Measurements from ENCODE around the gene RAB20. TPM values are rescaled to one million over a fixed set of nuclear protein-coding genes. Genes with fewer than 3 reads are reported as not detected.
"Not testable (repeated sequence)": the region's sequence is repeated elsewhere in the genome, so short reads cannot be mapped to it uniquely, and the experiment has no call there.

Gene RAB20
- polyA plus RNA-seq, 1 donor (not counting 4 experiments of a cell fraction or from before 2014, with no cell fraction given): 4.3 TPM

DNA sequence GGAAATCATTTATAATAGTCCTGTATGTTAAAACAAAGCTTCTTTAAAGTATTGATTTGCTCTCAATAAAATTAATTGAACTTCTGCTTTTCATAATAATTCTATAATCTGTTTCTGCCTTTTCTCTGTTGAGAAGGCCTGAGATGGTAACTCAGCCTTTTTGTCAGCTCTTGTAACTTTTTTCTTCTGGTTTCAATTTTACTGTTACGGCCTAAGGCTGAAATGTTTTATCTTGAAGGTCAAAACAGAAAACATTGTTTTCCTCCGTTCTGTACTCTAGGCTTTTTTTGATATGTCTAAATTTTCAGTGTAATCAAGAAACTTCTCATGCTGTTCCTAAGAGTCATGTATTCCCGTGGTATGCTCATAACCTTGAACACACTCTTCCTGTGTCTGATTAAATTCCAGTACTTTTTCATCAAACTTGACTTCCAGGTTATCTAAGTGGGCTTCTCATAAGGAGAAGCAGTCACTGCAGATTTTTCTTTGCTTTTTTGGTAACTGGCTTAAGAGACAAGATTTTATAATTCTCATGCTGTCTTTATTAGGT, 46.2 kb upstream of the RAB20 start:
- H3K9me1 ChIP-seq (ENCODE audit: control insufficient read depth, extremely low read depth, insufficient read depth, low read length): no peaks in the 10 kb centered on the region
- FAIRE-seq (no peak), DNase-seq (ENCODE audit: low read depth, low spot score) (no peak)
- H3K9me3 ChIP-seq (ENCODE audit: control insufficient read depth, low read depth, low read length): no peaks in the 10 kb centered on the region
- H3K9ac ChIP-seq (ENCODE audit: control insufficient read depth, extremely low read depth, insufficient read depth, low read length): no peak overlapping the region
- H3K4me2 ChIP-seq (ENCODE audit: control insufficient read depth, extremely low read depth, insufficient read depth, low read depth, low read length): no peak overlapping the region
- no peaks in the 10 kb centered on the region for H3K36me3 ChIP-seq (ENCODE audit: control insufficient read depth in 2 of 2, extremely low read depth in 1 of 2, insufficient read depth in 2 of 2, low read length in 2 of 2)
- no peak overlapping the region for H3K27ac ChIP-seq (ENCODE audit: control insufficient read depth, insufficient read depth, low read length)
- dilution Hi-C loops (cut with MboI; ENCODE audit: extremely low pct_ligation_motif_present, low sequenced_read_pairs): no loop called here
- H3K79me2 ChIP-seq (ENCODE audit: control insufficient read depth, insufficient read depth, low read length): no peaks in the 10 kb centered on the region
- H4K20me1 ChIP-seq (ENCODE audit: control insufficient read depth, extremely low read depth, insufficient read depth, low read length): no peaks in the 10 kb centered on the region
- H3K27me3 ChIP-seq (ENCODE audit: control insufficient read depth, extremely low read depth, insufficient read depth, low read length): no peaks in the 10 kb centered on the region
- H3K4me3 ChIP-seq (ENCODE audit: control insufficient read depth in 2 of 3, extremely low read depth in 1 of 3, insufficient read depth in 2 of 3, low read depth in 1 of 3, low read length in 3 of 3): no peak overlapping the region
- H2AFZ ChIP-seq (ENCODE audit: control insufficient read depth, low read length): no peak overlapping the region
- peaks cover 22% of the 10 kb centered on the region for H3K4me1 ChIP-seq (ENCODE audit: control insufficient read depth, extremely low read depth, insufficient read depth, low read length)
- TF ChIP-seq EZH2 (IDR thresholded peaks at IDR 0.05; ENCODE audit: low read length) (no peak), CTCF (optimal IDR thresholded peaks at IDR 0.05 in 1 of 3, IDR thresholded peaks at IDR 0.05 in 1 of 3, conservative IDR thresholded peaks at IDR 0.05 in 1 of 3; ENCODE audit: extremely low read depth in 1 of 3, insufficient read depth in 2 of 3, low read length in 3 of 3) (no peak)

DNA sequence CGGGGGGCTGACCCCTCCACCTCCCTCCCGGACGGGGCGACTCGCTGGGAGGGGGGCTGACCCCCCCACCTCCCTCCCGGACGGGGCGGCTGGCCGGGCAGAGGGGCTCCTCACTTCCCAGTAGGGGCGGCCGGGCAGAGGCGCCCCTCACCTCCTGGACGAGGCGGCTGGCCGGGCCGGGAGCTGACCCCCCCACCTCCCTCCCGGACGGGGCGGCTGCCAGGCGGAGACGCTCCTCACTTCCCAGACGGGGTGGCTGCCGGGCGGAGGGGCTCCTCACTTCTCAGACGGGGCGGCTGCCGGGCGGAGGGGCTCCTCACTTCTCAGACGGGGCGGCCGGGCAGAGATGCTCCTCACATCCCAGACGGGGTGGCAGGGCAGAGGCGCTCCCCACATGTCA, 44.8 kb upstream of the RAB20 start:
- peaks cover 16% of the 10 kb centered on the region for H3K4me1 ChIP-seq (ENCODE audit: control insufficient read depth, extremely low read depth, insufficient read depth, low read length)
- H3K27ac ChIP-seq (ENCODE audit: control insufficient read depth, insufficient read depth, low read length); dilution Hi-C loops (cut with MboI; ENCODE audit: extremely low pct_ligation_motif_present, low sequenced_read_pairs); H4K20me1 ChIP-seq (ENCODE audit: control insufficient read depth, extremely low read depth, insufficient read depth, low read length); H3K9ac ChIP-seq (ENCODE audit: control insufficient read depth, extremely low read depth, insufficient read depth, low read length); DNase-seq (ENCODE audit: low read depth, low spot score); H3K9me3 ChIP-seq (ENCODE audit: control insufficient read depth, low read depth, low read length); H3K4me2 ChIP-seq (ENCODE audit: control insufficient read depth, extremely low read depth, insufficient read depth, low read depth, low read length); H3K9me1 ChIP-seq (ENCODE audit: control insufficient read depth, extremely low read depth, insufficient read depth, low read length); FAIRE-seq; H3K4me3 ChIP-seq (ENCODE audit: control insufficient read depth in 2 of 3, extremely low read depth in 1 of 3, insufficient read depth in 2 of 3, low read depth in 1 of 3, low read length in 3 of 3); H3K79me2 ChIP-seq (ENCODE audit: control insufficient read depth, insufficient read depth, low read length); H2AFZ ChIP-seq (ENCODE audit: control insufficient read depth, low read length); H3K36me3 ChIP-seq (ENCODE audit: control insufficient read depth in 2 of 2, extremely low read depth in 1 of 2, insufficient read depth in 2 of 2, low read length in 2 of 2); H3K27me3 ChIP-seq (ENCODE audit: control insufficient read depth, extremely low read depth, insufficient read depth, low read length): not testable (repeated sequence)

GRCh38 chr13:110605132-110605531, 43.6 kb upstream of the RAB20 start:
- no peak for TF ChIP-seq EZH2 (IDR thresholded peaks at IDR 0.05; ENCODE audit: low read length)
- no peak for TF ChIP-seq CTCF (optimal IDR thresholded peaks at IDR 0.05 in 1 of 3, IDR thresholded peaks at IDR 0.05 in 1 of 3, conservative IDR thresholded peaks at IDR 0.05 in 1 of 3; ENCODE audit: extremely low read depth in 1 of 3, insufficient read depth in 2 of 3, low read length in 3 of 3)
- Histone ChIP-seq H3K27me3 (ENCODE audit: control insufficient read depth, extremely low read depth, insufficient read depth, low read length) (no peaks in the 10 kb centered on the region), H3K4me2 (ENCODE audit: control insufficient read depth, extremely low read depth, insufficient read depth, low read depth, low read length) (no peak overlapping the region), H3K9me1 (ENCODE audit: control insufficient read depth, extremely low read depth, insufficient read depth, low read length) (no peaks in the 10 kb centered on the region), H2AFZ (ENCODE audit: control insufficient read depth, low read length) (no peak overlapping the region), H3K27ac (ENCODE audit: control insufficient read depth, insufficient read depth, low read length) (no peak overlapping the region), H3K9me3 (ENCODE audit: control insufficient read depth, low read depth, low read length) (no peaks in the 10 kb centered on the region), H3K36me3 (ENCODE audit: control insufficient read depth in 2 of 2, extremely low read depth in 1 of 2, insufficient read depth in 2 of 2, low read length in 2 of 2) (no peaks in the 10 kb centered on the region), H3K79me2 (ENCODE audit: control insufficient read depth, insufficient read depth, low read length) (no peaks in the 10 kb centered on the region), H3K9ac (ENCODE audit: control insufficient read depth, extremely low read depth, insufficient read depth, low read length) (no peak overlapping the region), H3K4me3 (ENCODE audit: control insufficient read depth in 2 of 3, extremely low read depth in 1 of 3, insufficient read depth in 2 of 3, low read depth in 1 of 3, low read length in 3 of 3) (no peak overlapping the region), H4K20me1 (ENCODE audit: control insufficient read depth, extremely low read depth, insufficient read depth, low read length) (no peaks in the 10 kb centered on the region), H3K4me1 (ENCODE audit: control insufficient read depth, extremely low read depth, insufficient read depth, low read length) (peaks cover 7% of the 10 kb centered on the region)
- DNase-seq (ENCODE audit: low read depth, low spot score) (no peak), FAIRE-seq (no peak)
- dilution Hi-C loops (cut with MboI; ENCODE audit: extremely low pct_ligation_motif_present, low sequenced_read_pairs): no loop called here

All from keratinocyte (primary cell).